Karpas-422 (cell line): ENCODE data around the gene MTA3. TPM values are rescaled to one million over a fixed set of nuclear protein-coding genes. Genes with fewer than 3 reads are reported as not detected.

Experiments
- DNase-seq: peaks from one replicate; pipeline ENCODE4 v3.0.0-alpha.2; 2015
- H2AFZ ChIP-seq: fragments of 200-600 bp; sonication (generic); 2 replicates; pipeline ENCODE4 v1.6.1; 2014; ENCODE audit warnings: antibody characterized with exemption, low read length, mixed read lengths
- H3K27ac ChIP-seq: fragments of 200-600 bp; sonication (generic); 2 replicates; pipeline ENCODE4 v1.5.1; 2014; ENCODE audit warnings: mild to moderate bottlenecking, low read length, moderate library complexity
- H3K27me3 ChIP-seq: fragments of 200-600 bp; sonication (generic); 2 replicates; pipeline ENCODE4 v1.6.1; 2014; ENCODE audit warnings: low read length, mixed read lengths
- H3K36me3 ChIP-seq: fragments of 200-600 bp; sonication (generic); 2 replicates; pipeline ENCODE4 v1.6.1; 2014; ENCODE audit warnings: low read length, mixed read lengths; ENCODE audit not compliant: insufficient read depth
- H3K4me1 ChIP-seq: fragments of 200-600 bp; sonication (generic); 2 replicates; pipeline ENCODE4 v1.6.1; 2014; ENCODE audit warnings: mild to moderate bottlenecking, low read length, mixed read lengths
- H3K4me2 ChIP-seq: fragments of 200-600 bp; sonication (generic); 2 replicates; pipeline ENCODE4 v1.6.1; 2014; ENCODE audit warnings: low read length, low read depth, mild to moderate bottlenecking; ENCODE audit not compliant: poor library complexity, severe bottlenecking
- H3K4me3 ChIP-seq: fragments of 200-600 bp; sonication (generic); 2 replicates; pipeline ENCODE4 v1.5.1; 2014; ENCODE audit warnings: mild to moderate bottlenecking, antibody characterized with exemption, low read length, mixed read lengths
- H3K79me2 ChIP-seq: fragments of 200-600 bp; sonication (generic); 2 replicates; pipeline ENCODE4 v1.6.1; 2014; ENCODE audit warnings: mild to moderate bottlenecking, low read length, mixed read lengths
- H3K9ac ChIP-seq: fragments of 200-600 bp; sonication (generic); 2 replicates; pipeline ENCODE4 v1.6.0; 2014; ENCODE audit warnings: low read length
- H3K9me2 ChIP-seq: fragments of 200-600 bp; sonication (generic), shearing (Covaris generic); replicated peaks from 2 replicates; pipeline ENCODE4 v1.6.0; 2014; ENCODE audit warnings: mild to moderate bottlenecking, low read length, moderate library complexity; ENCODE audit not compliant: insufficient read depth
- H3K9me3 ChIP-seq: fragments of 300-700, 200-600 bp; sonication (generic); 2 replicates; pipeline ENCODE4 v1.6.1; 2014; ENCODE audit warnings: low read length, mixed read lengths
- H4K20me1 ChIP-seq: fragments of 200-600 bp; sonication (generic); 2 replicates; pipeline ENCODE4 v1.6.1; 2014; ENCODE audit warnings: mild to moderate bottlenecking, antibody characterized with exemption, low read length, low read depth; ENCODE audit not compliant: insufficient read depth
- total RNA-seq: library from RNA; depleted of rRNA; stranded (reverse); fragments of >200 nt; shearing (Covaris generic); gene quantifications from 2 replicates; pipeline ENCODE4 v1.2.3, GENCODE V29; 2014; ENCODE audit warnings: low replicate concordance

Gene MTA3
- total RNA-seq, 1 experiment from 2014 or later: 149 TPM

GRCh38 chr2:42698940-42699339 is 130.5 kb downstream of the MTA3 start:
- Histone ChIP-seq H3K27me3 (no peaks in the 10 kb centered on the region), H3K9me2 (no peaks in the 10 kb centered on the region), H3K4me1 (peaks cover 21% of the 10 kb centered on the region), H3K79me2 (peaks cover 68% of the 10 kb centered on the region), H3K27ac (no peak overlapping the region), H3K4me3 (no peak overlapping the region), H3K36me3 (peaks cover 32% of the 10 kb centered on the region), H4K20me1 (no peaks in the 10 kb centered on the region; the same call in 1 of the 2 replicates), H3K9ac (no peak overlapping the region), H3K4me2 (no peak overlapping the region), H3K9me3 (no peaks in the 10 kb centered on the region), H2AFZ (no peak overlapping the region)
- no peak for DNase-seq

GRCh38 chr2:42706836-42707235 is 138.4 kb downstream of the MTA3 start:
- H3K9me2 ChIP-seq: no peaks in the 10 kb centered on the region
- H3K36me3 ChIP-seq: peaks cover 46% of the 10 kb centered on the region
- H4K20me1 ChIP-seq: no peaks in the 10 kb centered on the region; the same call in 1 of the 2 replicates
- H3K27me3 ChIP-seq: no peaks in the 10 kb centered on the region
- DNase-seq: no peak
- no peak overlapping the region for H3K4me2 ChIP-seq
- no peak overlapping the region for H2AFZ ChIP-seq
- no peaks in the 10 kb centered on the region for H3K9me3 ChIP-seq
- H3K27ac ChIP-seq: no peak overlapping the region
- H3K4me1 ChIP-seq: no peaks in the 10 kb centered on the region
- H3K9ac ChIP-seq: no peak overlapping the region
- H3K79me2 ChIP-seq: peaks cover 23% of the 10 kb centered on the region
- no peak overlapping the region for H3K4me3 ChIP-seq

- Histone ChIP-seq H3K27me3 (no peaks in the 10 kb centered on the region), H3K4me2 (no peak overlapping the region), H3K79me2 (peaks cover 16% of the 10 kb centered on the region; the same call in 1 of the 2 replicates), H2AFZ (no peak overlapping the region), H4K20me1 (no peaks in the 10 kb centered on the region), H3K9me2 (no peaks in the 10 kb centered on the region), H3K9ac (no peak overlapping the region), H3K36me3 (peaks cover 46% of the 10 kb centered on the region), H3K27ac (no peak overlapping the region), H3K4me1 (no peaks in the 10 kb centered on the region), H3K9me3 (no peaks in the 10 kb centered on the region), H3K4me3 (no peak overlapping the region)
- DNase-seq: no peak
These were observed 139.7 kb downstream of the MTA3 start for GRCh38 chr2:42708179-42708578.

GRCh38 chr2:42711896-42712295 is 143.5 kb downstream of the MTA3 start:
- no peak overlapping the region for H3K4me3 ChIP-seq
- no peaks in the 10 kb centered on the region for H3K27me3 ChIP-seq
- 0 out of 2 replicates have a peak, but pooled peaks cover 2% of the 10 kb centered on the region for H3K79me2 ChIP-seq
- no peak for DNase-seq
- no peak overlapping the region for H2AFZ ChIP-seq
- H3K9me3 ChIP-seq: no peaks in the 10 kb centered on the region
- no peaks in the 10 kb centered on the region for H4K20me1 ChIP-seq
- H3K36me3 ChIP-seq: peaks cover 31% of the 10 kb centered on the region
- H3K4me1 ChIP-seq: no peaks in the 10 kb centered on the region
- no peak overlapping the region for H3K27ac ChIP-seq
- H3K9me2 ChIP-seq: no peaks in the 10 kb centered on the region
- no peak overlapping the region for H3K9ac ChIP-seq
- H3K4me2 ChIP-seq: no peak overlapping the region

- no peaks in the 10 kb centered on the region for H3K9me3 ChIP-seq
- H3K9ac ChIP-seq: no peak overlapping the region
- no peaks in the 10 kb centered on the region for H3K9me2 ChIP-seq
- DNase-seq: no peak
- H3K36me3 ChIP-seq: peaks cover 26% of the 10 kb centered on the region
- no peaks in the 10 kb centered on the region for H4K20me1 ChIP-seq
- H3K4me2 ChIP-seq: no peak overlapping the region
- H3K27ac ChIP-seq: no peak overlapping the region
- H3K27me3 ChIP-seq: no peaks in the 10 kb centered on the region
- no peaks in the 10 kb centered on the region for H3K4me1 ChIP-seq
- H3K4me3 ChIP-seq: no peak overlapping the region
- H3K79me2 ChIP-seq: no peaks in the 10 kb centered on the region
- H2AFZ ChIP-seq: no peak overlapping the region
These were observed 144.5 kb downstream of the MTA3 start for GRCh38 chr2:42712934-42713333.

GRCh38 chr2:42713920-42714319 is 145.5 kb downstream of the MTA3 start:
- Histone ChIP-seq H3K27ac (no peak overlapping the region), H3K27me3 (no peaks in the 10 kb centered on the region), H4K20me1 (no peaks in the 10 kb centered on the region), H3K4me2 (no peak overlapping the region), H3K4me1 (no peaks in the 10 kb centered on the region), H2AFZ (no peak overlapping the region), H3K36me3 (peaks cover 19% of the 10 kb centered on the region), H3K9me3 (no peaks in the 10 kb centered on the region), H3K4me3 (no peak overlapping the region), H3K9ac (no peak overlapping the region), H3K9me2 (no peaks in the 10 kb centered on the region), H3K79me2 (no peaks in the 10 kb centered on the region)
- no peak for DNase-seq

GRCh38 chr2:42714686-42715085 is 146.3 kb downstream of the MTA3 start:
- no peaks in the 10 kb centered on the region for H3K79me2 ChIP-seq
- H3K27ac ChIP-seq: no peak overlapping the region
- no peak overlapping the region for H3K4me3 ChIP-seq
- no peaks in the 10 kb centered on the region for H3K27me3 ChIP-seq
- H2AFZ ChIP-seq: no peak overlapping the region
- peaks cover 13% of the 10 kb centered on the region for H3K36me3 ChIP-seq
- H3K4me2 ChIP-seq: no peak overlapping the region
- no peaks in the 10 kb centered on the region for H3K9me2 ChIP-seq
- H3K4me1 ChIP-seq: no peaks in the 10 kb centered on the region
- DNase-seq: no peak
- no peaks in the 10 kb centered on the region for H4K20me1 ChIP-seq
- no peak overlapping the region for H3K9ac ChIP-seq
- no peaks in the 10 kb centered on the region for H3K9me3 ChIP-seq

GRCh38 chr2:42721898-42722297 is 153.5 kb downstream of the MTA3 start:
- Histone ChIP-seq H3K4me3 (no peak overlapping the region), H2AFZ (no peak overlapping the region), H3K36me3 (peaks cover 38% of the 10 kb centered on the region), H3K9me2 (no peaks in the 10 kb centered on the region), H3K9ac (no peak overlapping the region), H3K4me1 (no peaks in the 10 kb centered on the region), H3K4me2 (no peak overlapping the region), H3K79me2 (peaks cover 16% of the 10 kb centered on the region; the same call in 1 of the 2 replicates), H3K27me3 (no peaks in the 10 kb centered on the region), H3K27ac (no peak overlapping the region), H3K9me3 (no peaks in the 10 kb centered on the region), H4K20me1 (no peaks in the 10 kb centered on the region)
- DNase-seq: no peak
